ENCODE measurements around the gene ANKRD34B. TPM values are rescaled to one million over a fixed set of nuclear protein-coding genes. Genes with fewer than 3 reads are reported as not detected.

ANKRD34B gene
- total RNA-seq, 2 donors from 2014 or later, result not detected

DNA sequence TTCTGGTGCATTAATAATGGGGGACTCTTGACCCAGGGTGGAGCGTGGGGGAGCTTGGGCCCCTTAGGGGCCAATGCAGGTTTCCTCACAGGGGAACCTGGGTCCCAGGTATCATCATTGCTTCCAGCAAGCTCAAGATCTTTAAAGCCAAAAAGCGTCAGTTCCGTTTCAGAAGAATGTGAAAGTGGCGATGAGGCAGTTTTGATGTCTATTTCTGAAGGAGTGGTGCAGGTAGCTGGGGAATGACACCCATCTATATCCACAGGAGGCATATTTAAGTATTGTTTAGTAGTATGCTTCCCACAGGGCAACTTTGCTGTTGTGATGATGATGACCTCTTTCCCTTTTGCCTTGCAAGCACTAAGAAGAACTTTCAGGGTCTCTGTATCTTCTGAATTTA lies 10.8 kb downstream of the ANKRD34B start:
- Mint-ChIP-seq H3K27me3 (peaks cover 39% of the 10 kb centered on the region), H3K36me3 (ENCODE audit: low read depth) (no peaks in the 10 kb centered on the region), H3K27ac (no peak overlapping the region), H3K4me1 (no peaks in the 10 kb centered on the region), H3K4me3 (no peak overlapping the region)
- H3K9me3 ChIP-seq (ENCODE audit: control insufficient read depth, low read length, poor library complexity, severe bottlenecking), result no peaks in the 10 kb centered on the region
- DNase-seq (no peak), ATAC-seq (no peak)

DNA sequence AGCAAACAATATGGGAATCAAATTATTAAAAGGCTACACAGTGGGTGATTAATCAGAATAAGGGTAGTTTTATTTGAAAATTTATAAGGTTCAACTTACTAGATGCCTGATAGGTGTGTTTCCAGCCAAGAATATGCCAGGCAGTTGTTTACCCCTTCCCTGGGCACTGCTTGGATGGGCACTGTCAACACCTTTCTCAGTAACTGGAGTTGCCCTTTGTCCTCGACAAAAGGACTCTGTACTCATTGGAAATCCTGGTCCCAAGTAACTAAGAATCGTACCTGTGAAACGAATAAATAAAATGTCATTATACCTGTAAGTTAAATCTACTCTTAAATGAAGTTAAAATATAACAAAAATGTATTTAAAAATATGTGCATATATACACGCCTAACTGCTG lies 15.0 kb downstream of the ANKRD34B start:
- no peaks in the 10 kb centered on the region for H3K9me3 ChIP-seq (ENCODE audit: control insufficient read depth, low read length, poor library complexity, severe bottlenecking)
- no peak for DNase-seq
- H3K4me1 Mint-ChIP-seq, result no peaks in the 10 kb centered on the region
- H3K4me3 Mint-ChIP-seq, result no peak overlapping the region
- ATAC-seq, result no peak
- H3K27me3 Mint-ChIP-seq, result peaks cover 45% of the 10 kb centered on the region
- H3K27ac Mint-ChIP-seq, result no peak overlapping the region
- H3K36me3 Mint-ChIP-seq (ENCODE audit: low read depth), result no peaks in the 10 kb centered on the region

DNA sequence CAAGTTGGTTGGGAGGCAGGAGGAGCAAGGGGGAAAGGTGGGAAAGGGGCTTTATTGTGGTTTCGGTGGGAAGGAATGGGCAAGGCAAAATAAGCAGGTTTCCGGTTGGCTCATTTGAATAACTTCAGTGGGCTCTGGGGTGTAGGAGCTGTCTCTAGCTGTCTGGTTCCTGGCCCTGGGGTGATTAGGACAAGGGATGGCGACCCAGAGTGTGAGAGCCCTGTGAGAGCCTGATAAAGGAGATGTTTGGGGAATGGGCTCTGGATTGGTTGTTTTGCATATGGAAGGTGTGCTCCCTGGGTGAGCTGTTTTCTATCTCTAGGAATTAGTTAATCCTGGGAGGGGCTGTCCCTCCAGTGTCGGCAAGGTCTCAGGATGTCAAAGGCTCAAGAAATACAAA lies 15.4 kb downstream of the ANKRD34B start:
- DNase-seq (no peak), ATAC-seq (no peak)
- Mint-ChIP-seq H3K36me3 (ENCODE audit: low read depth) (no peaks in the 10 kb centered on the region), H3K4me1 (no peaks in the 10 kb centered on the region), H3K27ac (no peak overlapping the region), H3K4me3 (no peak overlapping the region), H3K27me3 (peaks cover 47% of the 10 kb centered on the region)
- H3K9me3 ChIP-seq (ENCODE audit: control insufficient read depth, low read length, poor library complexity, severe bottlenecking), result no peaks in the 10 kb centered on the region

DNA sequence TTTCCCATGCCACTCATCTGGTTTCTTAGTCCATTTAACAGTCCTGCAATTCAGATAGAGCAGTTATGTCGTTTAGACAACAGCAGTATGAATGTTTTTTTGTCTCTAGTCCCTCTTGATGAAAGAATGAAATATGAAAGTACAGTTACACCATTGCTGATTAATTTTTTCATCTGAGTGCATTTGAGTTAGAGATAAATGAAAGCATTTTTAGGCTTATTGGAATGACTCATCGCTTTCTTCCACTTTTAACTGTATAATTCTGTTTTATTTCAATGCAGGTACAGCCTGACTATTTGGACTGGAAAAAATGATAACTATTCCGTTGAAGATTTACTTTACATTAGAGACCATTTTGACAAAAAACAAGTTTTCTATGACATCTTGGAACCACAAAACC lies 28.7 kb downstream of the ANKRD34B start:
- H3K9me3 ChIP-seq (ENCODE audit: control insufficient read depth, low read length, poor library complexity, severe bottlenecking), result no peaks in the 10 kb centered on the region
- Mint-ChIP-seq H3K4me3 (no peak overlapping the region), H3K27ac (no peak overlapping the region), H3K4me1 (no peaks in the 10 kb centered on the region), H3K27me3 (no peaks in the 10 kb centered on the region), H3K36me3 (ENCODE audit: low read depth) (no peaks in the 10 kb centered on the region)
- DNase-seq (no peak), ATAC-seq (no peak)

GRCh38 chr5:80540691-80541090 lies 29.4 kb downstream of the ANKRD34B start:
- Mint-ChIP-seq H3K27me3 (no peaks in the 10 kb centered on the region), H3K4me1 (no peaks in the 10 kb centered on the region), H3K27ac (no peak overlapping the region), H3K4me3 (no peak overlapping the region), H3K36me3 (ENCODE audit: low read depth) (no peaks in the 10 kb centered on the region)
- DNase-seq, result no peak
- no peaks in the 10 kb centered on the region for H3K9me3 ChIP-seq (ENCODE audit: control insufficient read depth, low read length, poor library complexity, severe bottlenecking)
- no peak for ATAC-seq

DNA sequence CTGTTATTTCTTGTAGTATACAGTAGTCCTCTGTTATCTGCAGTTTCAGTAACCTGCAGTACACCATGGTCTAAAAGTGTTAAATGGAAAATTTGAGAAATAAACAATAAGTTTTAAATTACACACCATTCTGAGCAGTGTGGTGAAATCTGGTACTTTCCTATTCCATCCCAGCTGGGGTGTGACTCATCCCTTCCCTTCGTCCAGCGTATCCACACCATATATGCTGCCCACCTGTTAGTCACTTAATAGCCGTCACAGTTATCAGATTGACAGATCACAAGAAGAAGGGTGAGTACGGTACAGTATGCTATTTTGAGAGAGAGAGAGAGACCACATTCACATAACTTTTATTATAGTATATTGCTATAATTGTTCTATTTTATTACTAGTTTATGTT lies 53.3 kb downstream of the ANKRD34B start:
- H3K9me3 ChIP-seq (ENCODE audit: control insufficient read depth, low read length, poor library complexity, severe bottlenecking), result no peaks in the 10 kb centered on the region
- no peak overlapping the region for H3K4me3 Mint-ChIP-seq
- no peak overlapping the region for H3K27ac Mint-ChIP-seq
- no peak for ATAC-seq
- H3K4me1 Mint-ChIP-seq, result no peaks in the 10 kb centered on the region
- DNase-seq, result no peak
- peaks cover under 1% of the 10 kb centered on the region for H3K36me3 Mint-ChIP-seq (ENCODE audit: low read depth)
- H3K27me3 Mint-ChIP-seq, result peaks cover 4% of the 10 kb centered on the region

DNA sequence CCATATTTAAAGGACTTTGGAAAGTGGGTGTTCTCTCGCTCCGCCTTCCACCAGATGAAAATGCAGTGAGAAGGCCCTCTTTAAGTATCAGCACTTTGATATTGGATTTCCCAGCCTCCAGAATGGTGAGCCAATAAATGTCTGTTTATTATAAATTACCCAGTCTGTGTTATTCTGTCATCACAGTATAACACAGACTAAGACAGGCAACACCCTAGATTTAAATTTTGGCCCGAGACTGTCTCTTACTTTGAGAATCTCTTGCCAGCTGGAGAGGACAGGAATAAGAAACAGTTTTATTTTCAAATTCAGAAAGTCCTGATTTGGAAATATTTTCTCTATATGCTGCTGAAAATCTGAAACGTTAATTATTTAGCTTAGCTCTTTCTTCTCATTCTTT lies 60.7 kb downstream of the ANKRD34B start:
- H3K9me3 ChIP-seq (ENCODE audit: control insufficient read depth, low read length, poor library complexity, severe bottlenecking), result no peaks in the 10 kb centered on the region
- Mint-ChIP-seq H3K36me3 (ENCODE audit: low read depth) (peaks cover 2% of the 10 kb centered on the region), H3K4me3 (no peak overlapping the region), H3K4me1 (peaks cover 2% of the 10 kb centered on the region), H3K27me3 (peaks cover 8% of the 10 kb centered on the region), H3K27ac (no peak overlapping the region)
- no peak for ATAC-seq
- no peak for DNase-seq

DNA sequence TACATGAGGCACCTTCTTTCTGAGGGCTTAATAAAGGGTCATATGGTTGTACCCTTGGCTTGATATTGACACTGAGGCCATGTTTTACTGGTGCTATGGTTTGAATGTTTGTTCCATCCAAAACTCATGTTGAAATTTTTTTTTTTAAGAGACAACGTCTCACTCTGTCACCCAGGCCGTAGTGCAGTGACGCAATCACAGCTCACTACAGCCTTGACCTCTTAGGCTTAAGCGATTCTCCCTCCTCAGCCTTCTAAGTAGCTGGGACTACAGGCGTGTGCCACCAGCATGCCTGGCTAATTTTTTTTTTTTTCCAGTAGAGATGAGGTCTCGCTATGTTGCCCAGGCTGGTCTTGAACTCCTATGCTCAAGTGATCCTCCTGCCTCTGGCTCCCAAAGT lies 61.2 kb downstream of the ANKRD34B start:
- H3K36me3 Mint-ChIP-seq (ENCODE audit: low read depth), result peaks cover 2% of the 10 kb centered on the region
- no peak for ATAC-seq
- H3K4me3 Mint-ChIP-seq, result no peak overlapping the region
- no peak for DNase-seq
- H3K9me3 ChIP-seq (ENCODE audit: control insufficient read depth, low read length, poor library complexity, severe bottlenecking), result no peaks in the 10 kb centered on the region
- H3K4me1 Mint-ChIP-seq, result peaks cover 4% of the 10 kb centered on the region
- H3K27me3 Mint-ChIP-seq, result peaks cover 8% of the 10 kb centered on the region
- H3K27ac Mint-ChIP-seq, result no peak overlapping the region

GRCh38 chr5:80507663-80508062 lies 62.4 kb downstream of the ANKRD34B start:
- Mint-ChIP-seq H3K27me3 (peaks cover 4% of the 10 kb centered on the region), H3K27ac (no peak overlapping the region), H3K4me1 (peaks cover 9% of the 10 kb centered on the region), H3K36me3 (ENCODE audit: low read depth) (peaks cover 2% of the 10 kb centered on the region), H3K4me3 (no peak overlapping the region)
- DNase-seq, result no peak
- no peak for ATAC-seq
- no peaks in the 10 kb centered on the region for H3K9me3 ChIP-seq (ENCODE audit: control insufficient read depth, low read length, poor library complexity, severe bottlenecking)

Other genes with a start within 250 kb of the ANKRD34B start
- 1 to 10 TPM; 8.4 to 9.2 TPM for gene ZFYVE16, start 162.2 kb downstream of the ANKRD34B start, total RNA-seq
- gene FAM151B, start 82.2 kb downstream of the ANKRD34B start, total RNA-seq, result under 1 TPM in 1 of 2 donors, not detected in 1; 0.32 TPM
- 10 to 100 TPM; 12.6 to 17.2 TPM for gene MSH3, start 84.4 kb upstream of the ANKRD34B start, total RNA-seq
- 1 to 10 TPM; 5.7 to 8.3 TPM for gene DHFR, start 84.7 kb upstream of the ANKRD34B start, total RNA-seq